ENCODE measurements around the gene MCEMP1. TPM values are rescaled to one million over a fixed set of nuclear protein-coding genes. Genes with fewer than 3 reads are reported as not detected.
"Not testable (repeated sequence)": the region's sequence is repeated elsewhere in the genome, so short reads cannot be mapped to it uniquely, and the experiment has no call there.

The MCEMP1 gene
- polyA plus RNA-seq, 1 donor from 2014 or later: 0.73 TPM

DNA sequence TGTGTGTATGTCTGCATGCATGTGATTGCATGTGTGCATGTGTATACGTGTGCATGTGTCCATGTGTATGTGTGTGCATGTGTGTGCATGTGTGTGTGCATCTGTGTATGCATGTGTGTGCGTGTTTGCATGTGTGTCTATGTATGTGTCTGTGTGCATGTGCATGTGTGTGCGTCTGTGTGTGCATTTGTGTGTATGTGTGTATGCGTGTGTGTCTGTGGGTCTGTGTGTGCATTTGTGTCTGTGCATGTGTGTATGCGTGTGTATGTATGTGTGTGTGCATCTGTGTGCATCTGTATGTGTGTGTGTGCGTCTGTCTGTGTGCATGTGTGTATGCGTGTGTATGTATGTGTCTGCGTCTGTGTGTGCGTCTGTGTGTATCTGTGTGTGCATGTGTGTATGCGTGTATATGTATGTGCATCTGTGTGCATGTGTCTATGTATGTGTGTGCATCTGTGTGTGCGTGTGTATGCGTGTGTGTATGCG, 37.0 kb upstream of the MCEMP1 start:
- no peak overlapping the region for H3K27ac Mint-ChIP-seq
- peaks cover 1% of the 10 kb centered on the region for H3K36me3 Mint-ChIP-seq
- H3K4me3 Mint-ChIP-seq: peak overlapping the region in 3 of 4 donors; percentile 0 to 85 (median 16)
- peaks cover 0 to 2% (median 0%) of the 10 kb centered on the region in 3 donors for H3K9me3 Mint-ChIP-seq
- H3K4me1 Mint-ChIP-seq: peaks cover 0 to 16% (median 14%) of the 10 kb centered on the region in 3 donors
- no peaks in the 10 kb centered on the region for H3K27me3 Mint-ChIP-seq

DNA sequence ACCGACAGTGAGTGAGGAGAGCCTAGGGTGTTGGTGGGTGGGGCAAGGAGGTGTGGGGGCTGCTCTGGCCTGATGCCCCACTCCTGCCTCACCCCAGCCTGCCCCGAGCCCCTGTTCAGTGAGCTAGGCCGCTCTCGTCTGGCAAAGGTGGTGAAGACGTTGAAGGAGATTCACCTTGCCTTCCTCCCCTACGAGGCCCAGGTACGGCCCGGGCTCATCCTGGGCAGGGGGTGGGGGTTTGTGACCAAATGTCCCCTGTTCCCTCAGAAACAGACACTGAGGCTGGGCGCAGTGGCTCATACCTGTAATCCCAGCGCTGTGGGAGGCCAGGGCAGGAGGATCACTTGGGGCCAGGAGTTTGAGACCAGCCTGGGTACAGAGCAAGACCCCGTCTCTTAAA, 36.1 kb upstream of the MCEMP1 start:
- Mint-ChIP-seq H3K4me3 (no peak overlapping the region), H3K27me3 (no peaks in the 10 kb centered on the region), H3K4me1 (peaks cover 0 to 16% (median 13%) of the 10 kb centered on the region in 3 donors), H3K9me3 (peaks cover 0 to 2% (median 0%) of the 10 kb centered on the region in 3 donors), H3K27ac (peak overlapping the region in 1 of 3 donors; percentile 6), H3K36me3 (peaks cover 1% of the 10 kb centered on the region)

DNA sequence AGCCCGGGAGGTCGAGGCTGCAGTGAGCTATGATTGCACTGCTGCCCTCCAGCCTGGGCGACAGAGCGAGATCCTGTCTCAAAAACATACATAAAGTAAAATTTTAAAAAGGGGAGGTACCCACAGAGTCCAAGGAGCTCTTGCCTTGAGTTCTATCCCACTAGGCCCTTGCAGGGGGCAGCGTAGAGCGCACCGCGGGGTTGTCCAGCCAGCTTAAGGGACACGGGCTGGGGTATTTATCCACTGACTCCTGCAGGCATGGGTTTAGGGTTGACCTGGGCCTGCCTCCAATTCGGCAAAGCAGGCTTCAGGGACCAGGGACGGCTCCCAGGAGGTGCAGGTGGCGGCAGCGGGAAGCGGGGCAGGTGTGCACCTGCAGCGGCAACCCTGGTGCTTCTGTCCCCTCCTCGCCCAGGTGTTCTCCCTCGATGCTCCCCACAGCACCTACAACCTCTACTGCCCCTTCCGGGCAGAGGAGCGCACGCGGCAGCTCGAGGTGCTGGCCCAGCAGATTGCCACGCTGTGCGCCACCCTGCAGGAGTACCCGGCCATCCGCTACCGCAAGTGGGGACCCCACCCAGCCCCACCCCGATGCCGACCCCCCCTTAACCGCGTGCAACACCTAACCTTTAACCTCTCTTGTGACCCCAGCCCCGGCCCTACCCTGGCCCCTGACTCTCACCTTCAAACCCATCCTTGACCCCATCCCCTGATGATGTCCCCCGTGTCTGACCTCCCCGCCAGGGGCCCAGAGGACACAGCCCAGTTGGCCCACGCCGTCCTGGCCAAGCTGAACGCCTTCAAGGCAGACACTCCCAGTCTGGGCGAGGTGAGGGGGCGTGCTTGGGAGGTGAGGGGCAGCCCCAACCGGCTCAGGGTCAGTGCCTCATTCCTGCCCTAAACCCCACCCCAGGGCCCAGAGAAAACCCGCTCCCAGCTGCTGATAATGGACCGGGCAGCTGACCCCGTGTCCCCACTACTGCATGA, 35.3 kb upstream of the MCEMP1 start:
- Mint-ChIP-seq H3K27me3 (no peaks in the 10 kb centered on the region), H3K27ac (no peak overlapping the region), H3K9me3 (peaks cover 0 to 2% (median 0%) of the 10 kb centered on the region in 3 donors), H3K4me3 (peak overlapping the region in 1 of 4 donors; percentile 45), H3K36me3 (peaks cover 1% of the 10 kb centered on the region), H3K4me1 (peaks cover 0 to 14% (median 12%) of the 10 kb centered on the region in 3 donors)

DNA sequence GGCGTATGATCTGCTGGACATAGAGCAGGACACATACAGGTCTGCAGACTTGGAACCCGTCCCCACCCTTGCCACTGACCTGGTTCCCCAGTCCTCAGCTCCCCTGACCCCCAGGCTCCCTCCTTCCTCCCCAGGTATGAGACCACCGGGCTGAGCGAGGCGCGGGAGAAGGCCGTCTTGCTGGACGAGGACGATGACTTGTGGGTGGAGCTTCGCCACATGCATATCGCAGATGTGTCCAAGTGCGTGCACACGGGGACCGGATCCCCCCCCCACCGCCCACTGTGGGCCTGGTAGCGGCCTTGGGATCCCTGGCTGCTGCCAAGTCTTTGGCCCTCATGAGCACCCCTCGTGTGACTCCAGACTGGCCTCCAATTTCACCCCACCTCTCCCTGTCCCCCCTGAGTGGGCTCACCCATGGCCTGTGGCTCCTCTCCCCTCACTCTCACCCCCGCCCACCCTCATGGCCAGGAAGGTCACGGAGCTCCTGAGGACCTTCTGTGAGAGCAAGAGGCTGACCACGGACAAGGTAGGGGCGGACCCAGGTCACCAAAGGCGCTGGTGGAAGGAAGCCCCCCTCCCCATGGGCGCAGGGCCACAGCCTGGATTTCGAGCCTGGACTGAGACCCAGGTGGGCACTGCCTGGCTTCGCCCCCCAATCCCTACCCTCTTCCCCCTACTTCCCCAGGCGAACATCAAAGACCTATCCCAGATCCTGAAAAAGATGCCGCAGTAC, 34.4 kb upstream of the MCEMP1 start:
- H3K27me3 Mint-ChIP-seq: no peaks in the 10 kb centered on the region
- H3K4me3 Mint-ChIP-seq: no peak overlapping the region
- peaks cover 1% of the 10 kb centered on the region for H3K36me3 Mint-ChIP-seq
- peaks cover 0 to 12% (median 10%) of the 10 kb centered on the region in 3 donors for H3K4me1 Mint-ChIP-seq
- no peak overlapping the region for H3K27ac Mint-ChIP-seq
- peaks cover 0 to 2% (median 0%) of the 10 kb centered on the region in 3 donors for H3K9me3 Mint-ChIP-seq

DNA sequence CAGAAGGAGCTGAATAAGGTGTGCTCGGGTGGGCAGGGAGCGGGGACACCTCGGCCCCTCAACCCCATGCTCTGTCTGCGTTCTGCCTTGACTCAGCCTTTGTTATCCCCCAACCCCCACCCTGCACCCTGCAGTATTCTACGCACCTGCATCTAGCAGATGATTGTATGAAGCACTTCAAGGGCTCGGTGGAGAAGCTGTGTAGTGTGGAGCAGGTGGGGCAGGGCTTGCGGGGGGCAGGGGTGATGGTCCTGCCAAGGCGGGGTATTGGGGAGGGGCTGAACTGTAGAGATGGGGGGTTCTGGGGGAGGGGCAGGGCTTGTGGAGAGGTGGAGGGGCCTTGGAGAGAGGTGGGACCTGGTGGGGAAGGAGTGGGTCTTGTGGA, 33.9 kb upstream of the MCEMP1 start:
- peaks cover 1% of the 10 kb centered on the region for H3K36me3 Mint-ChIP-seq
- H3K4me1 Mint-ChIP-seq: peaks cover 0 to 10% (median 10%) of the 10 kb centered on the region in 3 donors
- H3K4me3 Mint-ChIP-seq: no peak overlapping the region
- H3K9me3 Mint-ChIP-seq: peaks cover 0 to 2% (median 0%) of the 10 kb centered on the region in 3 donors
- no peak overlapping the region for H3K27ac Mint-ChIP-seq
- no peaks in the 10 kb centered on the region for H3K27me3 Mint-ChIP-seq

DNA sequence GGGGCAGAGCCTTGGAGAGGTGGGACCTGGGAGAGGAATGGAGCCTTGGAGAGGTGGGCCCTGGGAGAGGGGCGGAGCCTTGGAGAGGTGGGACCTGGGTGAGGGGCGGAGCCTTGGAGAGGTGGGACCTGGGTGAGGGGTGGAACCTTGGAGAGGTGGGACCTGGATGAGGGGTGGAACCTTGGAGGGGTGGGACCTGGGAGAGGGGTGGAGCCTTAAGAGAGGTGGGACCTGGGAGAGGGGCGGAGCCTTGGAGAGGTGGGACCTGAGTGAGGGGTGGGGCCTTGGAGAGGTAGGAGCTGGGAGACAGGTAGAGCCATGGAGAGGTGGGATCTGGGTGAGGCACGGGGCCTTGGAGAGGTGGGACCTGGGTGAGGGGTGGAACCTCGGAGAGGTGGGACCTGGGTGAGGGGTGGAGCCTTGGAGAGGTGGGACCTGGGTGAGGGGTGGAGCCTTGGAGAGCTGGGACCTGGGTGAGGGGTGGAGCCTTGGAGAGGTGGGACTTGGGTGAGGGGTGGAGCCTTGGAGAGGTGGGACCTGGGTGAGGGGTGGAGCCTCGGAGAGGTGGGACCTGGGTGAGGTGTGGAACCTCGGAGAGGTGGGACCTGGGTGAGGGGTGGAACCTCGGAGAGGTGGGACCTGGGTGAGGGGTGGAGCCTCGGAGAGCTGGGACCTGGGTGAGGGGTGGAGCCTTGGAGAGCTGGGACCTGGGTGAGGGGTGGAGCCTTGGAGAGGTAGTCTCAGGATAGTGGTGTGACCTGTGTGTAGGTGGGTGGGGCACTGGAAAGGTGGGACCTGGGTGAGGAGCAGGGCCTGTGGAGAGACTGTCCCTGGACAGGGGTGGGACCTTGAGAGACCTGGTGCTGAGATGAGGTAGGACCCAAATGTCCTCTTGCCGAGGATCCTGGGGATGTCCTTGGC, 33.0 kb upstream of the MCEMP1 start:
- H3K36me3 Mint-ChIP-seq, H3K9me3 Mint-ChIP-seq, H3K27me3 Mint-ChIP-seq, H3K4me1 Mint-ChIP-seq, H3K4me3 Mint-ChIP-seq, H3K27ac Mint-ChIP-seq: not testable (repeated sequence)

DNA sequence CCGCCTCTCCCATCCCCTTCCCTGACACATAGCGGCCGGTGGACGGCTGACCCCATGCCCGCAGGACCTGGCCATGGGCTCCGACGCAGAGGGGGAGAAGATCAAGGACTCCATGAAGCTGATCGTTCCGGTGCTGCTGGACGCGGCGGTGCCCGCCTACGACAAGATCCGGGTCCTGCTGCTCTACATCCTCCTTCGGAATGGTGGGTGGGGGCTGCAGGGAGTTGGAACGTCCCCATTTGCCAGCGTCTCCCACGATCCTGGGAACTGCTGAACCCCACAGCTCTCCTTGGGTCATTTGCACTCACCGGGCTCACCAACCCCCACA, 32.4 kb upstream of the MCEMP1 start:
- H3K4me1 Mint-ChIP-seq: peaks cover 0 to 10% (median 6%) of the 10 kb centered on the region in 3 donors
- no peak overlapping the region for H3K4me3 Mint-ChIP-seq

DNA sequence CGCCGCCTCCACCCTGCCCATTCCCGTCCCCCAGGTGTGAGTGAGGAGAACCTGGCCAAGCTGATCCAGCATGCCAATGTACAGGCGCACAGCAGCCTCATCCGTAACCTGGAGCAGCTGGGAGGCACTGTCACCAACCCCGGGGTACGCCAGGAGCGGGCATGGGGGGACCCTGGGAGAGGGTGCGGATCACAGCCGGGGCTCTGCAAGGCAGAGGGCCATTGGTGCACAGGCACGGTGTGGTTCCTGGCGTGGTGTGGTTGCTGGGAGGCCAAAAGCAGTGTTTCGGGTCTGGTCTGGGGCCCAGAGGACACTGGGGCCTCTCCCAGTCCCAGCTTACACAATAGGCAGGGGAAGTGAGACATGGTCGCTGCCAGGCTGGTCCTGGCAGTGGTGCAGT, 31.7 kb upstream of the MCEMP1 start:
- Mint-ChIP-seq H3K36me3 (peaks cover 1% of the 10 kb centered on the region), H3K4me1 (peaks cover 0 to 4% (median 0%) of the 10 kb centered on the region in 3 donors), H3K9me3 (no peaks in the 10 kb centered on the region), H3K27ac (no peak overlapping the region), H3K27me3 (no peaks in the 10 kb centered on the region), H3K4me3 (no peak overlapping the region)

More for the DNA sequence above, 32.4 kb upstream of the MCEMP1 start:
- Mint-ChIP-seq H3K9me3 (peaks cover 0 to 2% (median 0%) of the 10 kb centered on the region in 3 donors), H3K36me3 (peaks cover 1% of the 10 kb centered on the region), H3K27ac (no peak overlapping the region), H3K27me3 (no peaks in the 10 kb centered on the region)

DNA sequence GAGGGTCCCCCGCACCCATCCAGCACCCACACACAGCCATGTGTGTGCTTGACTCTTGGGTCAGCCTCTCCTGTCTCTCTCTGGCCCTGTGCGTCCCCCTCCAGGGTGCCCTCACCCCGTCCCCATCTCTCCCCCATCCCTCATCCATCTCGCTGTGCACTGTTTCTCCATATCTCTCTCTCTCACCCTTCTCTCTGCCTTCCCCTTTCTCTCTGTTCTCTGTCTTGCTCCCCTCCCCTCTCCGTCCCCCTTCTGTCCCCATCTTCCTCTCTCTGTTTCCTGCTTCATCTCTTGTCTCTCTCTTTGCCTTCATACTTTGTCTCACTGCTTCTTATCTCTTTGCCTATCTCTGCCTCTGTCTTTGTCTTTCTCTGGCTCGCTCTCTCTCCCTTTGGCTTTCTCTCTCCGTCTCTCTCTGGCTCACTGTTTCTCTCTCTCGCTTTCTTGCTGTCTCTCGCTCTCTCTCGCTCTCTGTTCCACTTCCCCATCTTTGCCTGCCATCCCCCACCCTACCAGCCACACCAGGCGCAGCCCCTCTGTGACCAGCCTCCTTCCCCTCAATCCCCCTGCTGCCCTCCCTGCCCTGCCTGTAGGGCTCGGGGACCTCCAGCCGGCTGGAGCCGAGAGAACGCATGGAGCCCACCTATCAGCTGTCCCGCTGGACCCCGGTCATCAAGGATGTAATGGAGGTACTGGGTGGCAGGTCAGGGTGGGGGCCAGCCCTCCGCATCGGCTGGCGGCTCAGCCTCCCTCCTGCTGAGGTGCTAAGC, 31.0 kb upstream of the MCEMP1 start:
- Mint-ChIP-seq H3K36me3 (no peaks in the 10 kb centered on the region), H3K4me1 (peaks cover 0 to 1% (median 0%) of the 10 kb centered on the region in 3 donors), H3K27me3 (no peaks in the 10 kb centered on the region), H3K27ac (no peak overlapping the region), H3K9me3 (no peaks in the 10 kb centered on the region), H3K4me3 (no peak overlapping the region)

DNA sequence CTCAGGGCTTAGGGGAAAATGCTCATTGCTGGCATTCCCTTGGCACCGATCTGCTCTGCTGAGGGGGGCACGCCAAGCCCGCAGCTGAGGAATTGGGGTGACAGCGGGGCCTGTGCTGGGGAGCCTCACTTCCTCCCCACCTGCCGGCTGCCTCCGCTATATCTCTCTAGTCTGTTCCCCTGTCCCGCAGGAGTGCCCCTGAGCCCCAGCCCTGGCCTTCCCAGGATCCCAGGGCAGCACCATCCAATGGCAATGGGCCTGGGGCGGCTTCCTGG, 30.5 kb upstream of the MCEMP1 start:
- H3K4me3 Mint-ChIP-seq: no peak overlapping the region
- no peaks in the 10 kb centered on the region for H3K36me3 Mint-ChIP-seq
- H3K4me1 Mint-ChIP-seq: peaks cover 0 to 1% (median 0%) of the 10 kb centered on the region in 3 donors
- H3K27me3 Mint-ChIP-seq: no peaks in the 10 kb centered on the region
- H3K9me3 Mint-ChIP-seq: no peaks in the 10 kb centered on the region
- H3K27ac Mint-ChIP-seq: no peak overlapping the region

DNA sequence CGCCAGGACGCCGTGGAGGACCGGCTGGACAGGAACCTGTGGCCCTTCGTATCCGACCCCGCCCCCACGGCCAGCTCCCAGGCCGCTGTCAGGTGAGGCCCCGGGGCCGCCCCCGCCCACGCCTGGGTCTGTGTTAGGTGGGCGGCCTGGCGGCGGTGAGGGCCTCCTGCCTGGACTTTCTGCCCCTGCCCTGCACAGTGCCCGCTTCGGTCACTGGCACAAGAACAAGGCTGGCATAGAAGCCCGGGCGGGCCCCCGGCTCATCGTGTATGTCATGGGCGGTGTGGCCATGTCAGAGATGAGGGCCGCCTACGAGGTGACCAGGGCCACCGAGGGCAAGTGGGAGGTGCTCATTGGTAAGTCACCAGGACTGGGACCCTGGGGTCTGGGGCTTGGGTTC, 29.7 kb upstream of the MCEMP1 start:
- H3K27me3 Mint-ChIP-seq: peaks cover 3% of the 10 kb centered on the region
- no peak overlapping the region for H3K27ac Mint-ChIP-seq
- no peaks in the 10 kb centered on the region for H3K9me3 Mint-ChIP-seq
- no peaks in the 10 kb centered on the region for H3K36me3 Mint-ChIP-seq
- no peak overlapping the region for H3K4me3 Mint-ChIP-seq
- peaks cover 3 to 4% (median 3%) of the 10 kb centered on the region in 3 donors for H3K4me1 Mint-ChIP-seq

DNA sequence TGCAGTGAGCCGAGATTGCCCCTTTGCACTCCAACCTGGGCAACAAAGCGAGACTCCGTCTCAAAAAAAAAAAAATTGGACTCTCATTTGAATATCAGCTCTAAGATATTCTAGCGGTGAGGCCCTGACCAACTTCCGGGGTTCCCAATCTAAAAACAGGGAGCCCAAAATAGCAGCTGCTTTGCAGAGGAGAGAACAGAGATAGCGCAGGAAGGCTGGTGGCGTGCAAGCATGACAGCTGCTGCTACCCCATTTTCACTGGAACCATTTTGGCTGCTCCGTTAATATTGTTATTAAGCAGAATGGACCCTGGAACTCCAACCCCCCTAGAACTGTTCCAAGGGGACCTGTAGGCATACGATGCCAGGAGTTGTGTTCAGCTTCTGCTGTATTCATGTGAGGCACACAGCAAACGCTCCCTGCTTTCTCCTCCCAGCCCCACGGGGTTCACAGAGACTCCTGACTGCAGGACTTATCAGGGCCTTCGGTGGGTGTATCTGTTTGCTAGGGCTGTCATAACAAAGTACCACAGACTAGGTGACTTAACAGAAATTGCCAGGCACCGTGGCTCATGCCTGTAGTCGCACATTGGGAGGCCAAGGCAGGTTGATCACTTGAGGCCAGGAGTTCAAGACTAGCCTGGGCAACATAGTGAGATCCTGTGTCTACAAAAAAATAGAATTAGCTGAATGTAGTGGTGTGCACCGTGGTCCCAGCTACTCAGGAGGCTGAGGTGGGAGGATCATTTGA, 28.4 kb upstream of the MCEMP1 start:
- peaks cover 5 to 8% (median 7%) of the 10 kb centered on the region in 3 donors for H3K4me1 Mint-ChIP-seq
- H3K27ac Mint-ChIP-seq: peak overlapping the region in 1 of 3 donors; percentile 45
- H3K9me3 Mint-ChIP-seq: no peaks in the 10 kb centered on the region
- H3K36me3 Mint-ChIP-seq: no peaks in the 10 kb centered on the region
- H3K27me3 Mint-ChIP-seq: peaks cover 3% of the 10 kb centered on the region
- H3K4me3 Mint-ChIP-seq: peak overlapping the region in 1 of 4 donors; percentile 9

DNA sequence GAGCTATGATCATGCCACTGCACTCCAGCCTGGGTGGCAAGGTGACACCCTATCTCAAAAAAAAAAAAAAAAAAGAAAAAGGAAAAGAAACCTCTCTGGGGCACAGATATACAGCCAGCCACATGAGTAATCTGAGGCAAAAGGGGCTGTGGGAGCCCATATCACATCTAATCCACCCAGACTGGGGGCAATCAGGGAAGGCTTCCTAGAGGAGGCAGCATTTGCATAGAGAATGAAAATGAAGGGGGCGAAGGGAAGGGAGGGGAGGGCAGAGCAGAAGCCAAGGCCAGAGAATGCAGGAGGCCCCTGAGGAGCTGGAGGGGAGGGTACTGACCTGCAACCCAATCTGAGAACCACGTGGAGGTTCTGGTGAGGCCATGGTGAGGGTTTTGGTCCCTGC, 26.7 kb upstream of the MCEMP1 start:
- Mint-ChIP-seq H3K36me3 (no peaks in the 10 kb centered on the region), H3K27me3 (peaks cover 3% of the 10 kb centered on the region), H3K27ac (peak overlapping the region in 1 of 3 donors; percentile 59), H3K9me3 (no peaks in the 10 kb centered on the region), H3K4me3 (peak overlapping the region in 1 of 4 donors; percentile 58), H3K4me1 (peaks cover 5 to 8% (median 7%) of the 10 kb centered on the region in 3 donors)

Data from IgD-negative memory B cell (primary cell).